Hematopoietic multipotent progenitor cell treated with erythropoietin and hydrocortisone succinate and interleukin-3 and kit ligand, for 8 days (in vitro differentiated cells): ENCODE measurements around the gene IL4I1.

Source experiments
- DNase-seq: peaks from one replicate; pipeline ENCODE4 v3.0.0-alpha.2; 2015

The IL4I1 gene

GRCh38 chr19:49849433-49850220 lies 47.1 kb downstream of the IL4I1 start:
- no peak for DNase-seq

GRCh38 chr19:49848938-49849337 lies 47.7 kb downstream of the IL4I1 start:
- DNase-seq: no peak

- peak; percentile 85 for DNase-seq
These were observed 48.7 kb downstream of the IL4I1 start for GRCh38 chr19:49847731-49848696.

GRCh38 chr19:49846408-49846807 lies 50.3 kb downstream of the IL4I1 start:
- no peak for DNase-seq

GRCh38 chr19:49845414-49845813 lies 51.3 kb downstream of the IL4I1 start:
- DNase-seq: no peak

GRCh38 chr19:49844138-49845095 lies 52.3 kb downstream of the IL4I1 start:
- no peak for DNase-seq

GRCh38 chr19:49843265-49843664 lies 53.4 kb downstream of the IL4I1 start:
- DNase-seq: no peak

- DNase-seq: no peak
These were observed 55.9 kb downstream of the IL4I1 start for GRCh38 chr19:49840736-49841249.

GRCh38 chr19:49840321-49840720 lies 56.4 kb downstream of the IL4I1 start:
- DNase-seq: no peak

GRCh38 chr19:49839713-49840112 lies 57.0 kb downstream of the IL4I1 start:
- no peak for DNase-seq
